Chondrocyte (in vitro differentiated cells): ENCODE data around the gene PITX1. TPM values are rescaled to one million over a fixed set of nuclear protein-coding genes. Genes with fewer than 3 reads are reported as not detected.
"Not testable (repeated sequence)": the region's sequence is repeated elsewhere in the genome, so short reads cannot be mapped to it uniquely, and the experiment has no call there.

Experiments
- DNase-seq: peaks from one replicate; pipeline ENCODE4 v3.0.0; 2021; ENCODE audit warnings: mixed read lengths, low spot score
- H3K27ac Mint-ChIP-seq: one replicate; pipeline ENCODE4 v1.8.0; 2021; ENCODE audit warnings: mild to moderate bottlenecking, moderate library complexity, mixed read lengths; ENCODE audit not compliant: unreplicated experiment
- H3K27me3 Mint-ChIP-seq: 2 replicates; pipeline ENCODE4 v1.8.0; 2021; ENCODE audit warnings: low read depth, mixed read lengths
- H3K36me3 Mint-ChIP-seq: 2 replicates; pipeline ENCODE4 v1.8.0; 2021; ENCODE audit warnings: low read depth, mixed read lengths
- H3K4me1 Mint-ChIP-seq: 2 replicates; pipeline ENCODE4 v1.8.0; 2021; ENCODE audit warnings: low read depth, mild to moderate bottlenecking, mixed read lengths
- H3K4me3 Mint-ChIP-seq: one replicate; pipeline ENCODE4 v1.8.0; 2021; ENCODE audit warnings: mild to moderate bottlenecking, moderate library complexity, mixed read lengths; ENCODE audit not compliant: unreplicated experiment
- H3K9me3 Mint-ChIP-seq: 2 replicates; pipeline ENCODE4 v1.8.0; 2021; ENCODE audit warnings: low read depth, mixed read lengths
- CTCF ChIP-seq: fragments of 200-600 bp; sonication (generic); IDR thresholded peaks from 2 replicates; pipeline ENCODE4 v1.5.0; 2021; ENCODE audit warnings: antibody characterized with exemption, mild to moderate bottlenecking, moderate library complexity
- long read RNA-seq: library from polyadenylated mRNA; stranded (forward); transcript quantifications from one replicate; pipeline ENCODE4 v2.0.0, GENCODE V29; 2021
- total RNA-seq: library from RNA; stranded (reverse); gene quantifications from 3 replicates; pipeline ENCODE4 v1.2.1, GENCODE V29; 2021

The PITX1 gene
- 0.18 TPM in 1 of 3 replicates, not detected in the others for total RNA-seq
- long read RNA-seq, partial matches to known transcripts = 1 of 1 reads
- long read RNA-seq, other reads (novel, unspliced or antisense) = 0 of 1 reads

DNA sequence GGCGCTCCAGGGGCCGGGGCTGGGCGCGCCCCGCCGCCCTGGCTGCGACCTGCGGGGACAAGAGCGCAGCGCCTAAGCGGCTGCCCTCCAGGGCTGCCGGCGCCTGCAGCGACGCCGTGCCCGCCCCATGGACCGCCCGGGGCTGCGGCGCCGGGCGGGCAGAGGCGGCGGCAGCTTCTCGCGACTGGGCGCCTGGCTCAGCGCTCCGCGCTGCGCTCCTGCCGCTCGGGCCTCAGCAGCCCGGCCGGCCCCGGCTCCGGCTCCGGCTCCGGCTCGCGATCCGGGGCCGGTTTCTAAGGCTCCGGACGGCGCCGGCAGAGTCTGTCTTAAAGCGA is at the start of gene PITX1:
TSS of gene PITX1 (minus strand) at position 328 of the 335 bp plus-strand sequence. CDS start 347 bp downstream, outside the sequence.
- H3K36me3 Mint-ChIP-seq = peaks cover 8% of the 10 kb centered on the region
- peaks cover 78% of the 10 kb centered on the region for H3K27me3 Mint-ChIP-seq
- DNase-seq = no peak
- H3K27ac Mint-ChIP-seq = peak within 1 kb of the TSS; percentile 74
- peak within 1 kb of the TSS; percentile 69 for H3K4me3 Mint-ChIP-seq
- H3K9me3 Mint-ChIP-seq = no peaks in the 10 kb centered on the region
- no peak for TF ChIP-seq CTCF
- peaks cover 19% of the 10 kb centered on the region for H3K4me1 Mint-ChIP-seq

DNA sequence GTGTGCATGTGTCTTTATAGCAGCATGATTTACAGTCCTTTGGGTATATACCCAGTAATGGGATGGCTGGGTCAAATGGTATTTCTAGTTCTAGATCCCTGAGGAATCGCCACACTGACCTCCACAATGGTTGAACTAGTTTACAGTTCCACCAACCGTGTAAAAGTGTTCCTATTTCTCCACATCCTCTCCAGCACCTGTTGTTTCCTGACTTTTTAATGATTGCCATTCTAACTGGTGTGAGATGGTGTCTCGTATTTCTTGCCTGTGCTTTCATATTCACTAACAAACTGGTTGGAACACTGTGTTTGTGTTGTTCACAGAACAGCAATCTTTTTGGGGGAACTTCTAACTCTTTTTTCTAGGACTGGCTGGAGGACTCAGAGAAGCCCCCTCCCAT is 49.3 kb upstream of the PITX1 start:
- H3K9me3 Mint-ChIP-seq = peaks cover 22% of the 10 kb centered on the region
- H3K4me3 Mint-ChIP-seq, DNase-seq, H3K27ac Mint-ChIP-seq, H3K4me1 Mint-ChIP-seq: not testable (repeated sequence)
- H3K36me3 Mint-ChIP-seq = peaks cover 13% of the 10 kb centered on the region
- peaks cover 49% of the 10 kb centered on the region for H3K27me3 Mint-ChIP-seq

DNA sequence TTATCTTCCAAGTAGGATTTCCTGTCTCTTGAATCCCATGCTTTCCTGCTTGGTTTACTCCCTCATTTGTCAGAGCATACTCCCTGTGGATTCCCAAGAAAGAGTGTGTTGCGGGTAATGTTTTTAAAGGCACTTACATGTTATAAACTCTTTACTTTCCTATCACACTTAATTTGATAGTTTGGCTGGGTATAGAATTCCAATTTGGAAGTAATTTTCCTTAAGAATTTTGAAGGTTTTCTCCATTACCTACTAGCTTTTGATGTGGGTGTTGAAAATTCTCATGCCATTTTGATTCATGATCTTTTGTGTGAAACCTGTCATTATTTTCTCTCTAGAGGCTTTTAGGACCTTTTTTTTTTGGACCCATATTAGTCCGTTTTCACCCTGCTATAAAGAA is 47.2 kb upstream of the PITX1 start:
- H3K27me3 Mint-ChIP-seq = peaks cover 45% of the 10 kb centered on the region
- TF ChIP-seq CTCF = no peak
- no peak for DNase-seq
- H3K27ac Mint-ChIP-seq = no peak overlapping the region
- peaks cover 22% of the 10 kb centered on the region for H3K9me3 Mint-ChIP-seq
- H3K4me1 Mint-ChIP-seq = peaks cover 3% of the 10 kb centered on the region
- no peak overlapping the region for H3K4me3 Mint-ChIP-seq
- H3K36me3 Mint-ChIP-seq = peaks cover 13% of the 10 kb centered on the region

GRCh38 chr5:135079760-135080159 is 45.7 kb upstream of the PITX1 start:
- Mint-ChIP-seq H3K4me3 (no peak overlapping the region), H3K27ac (no peak overlapping the region), H3K36me3 (peaks cover 13% of the 10 kb centered on the region), H3K4me1 (no peaks in the 10 kb centered on the region), H3K27me3 (peaks cover 45% of the 10 kb centered on the region), H3K9me3 (peaks cover 22% of the 10 kb centered on the region)
- TF ChIP-seq CTCF = no peak
- DNase-seq = no peak

DNA sequence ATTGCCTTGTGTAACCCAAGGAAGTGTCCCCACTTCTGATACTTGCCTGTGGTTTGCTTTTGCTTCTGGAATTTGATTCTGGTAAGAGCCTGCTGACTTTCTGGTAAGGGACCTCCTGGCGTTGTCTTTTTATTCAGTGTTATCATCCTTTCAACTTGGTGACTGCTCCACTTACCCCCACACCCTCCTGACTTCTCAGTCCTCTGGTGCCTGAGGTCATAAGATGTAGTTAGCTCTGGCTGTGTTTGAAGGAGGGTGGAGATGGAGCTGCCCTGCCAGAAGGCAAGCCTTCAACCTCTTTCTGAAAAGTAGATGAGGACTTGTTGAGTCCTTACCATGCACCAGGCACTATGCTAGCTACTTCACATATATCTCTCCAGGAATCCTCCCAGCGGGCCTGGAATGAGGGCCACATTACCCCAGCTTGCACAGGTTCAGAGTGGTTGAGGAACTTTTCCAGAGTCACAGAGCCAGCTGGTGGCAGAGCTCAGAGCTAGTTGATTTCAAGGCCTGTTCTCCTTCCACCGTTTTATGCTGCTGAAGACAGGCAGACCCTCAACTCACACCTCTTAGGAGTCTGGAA is 45.2 kb upstream of the PITX1 start:
- H3K27ac Mint-ChIP-seq = no peak overlapping the region
- peaks cover 22% of the 10 kb centered on the region for H3K9me3 Mint-ChIP-seq
- H3K36me3 Mint-ChIP-seq = peaks cover 13% of the 10 kb centered on the region
- DNase-seq = peak; percentile 12
- H3K4me1 Mint-ChIP-seq = no peaks in the 10 kb centered on the region
- no peak for TF ChIP-seq CTCF
- H3K27me3 Mint-ChIP-seq = peaks cover 45% of the 10 kb centered on the region
- no peak overlapping the region for H3K4me3 Mint-ChIP-seq

- H3K4me3 Mint-ChIP-seq = no peak overlapping the region
- no peak for TF ChIP-seq CTCF
- no peak overlapping the region for H3K27ac Mint-ChIP-seq
- H3K4me1 Mint-ChIP-seq = no peaks in the 10 kb centered on the region
- peaks cover 45% of the 10 kb centered on the region for H3K27me3 Mint-ChIP-seq
- peaks cover 6% of the 10 kb centered on the region for H3K36me3 Mint-ChIP-seq
- peaks cover 12% of the 10 kb centered on the region for H3K9me3 Mint-ChIP-seq
- DNase-seq = peak; percentile 48
Observed at GRCh38 chr5:135076801-135077200, 42.8 kb upstream of the PITX1 start.
